HG02970 (cell line): Measurements from ENCODE around the gene TPCN2.

Source experiments
- ATAC-seq: cut with Tn5 transposase; IDR thresholded peaks from one replicate; pipeline ENCODE4 v1.9.1; 2021; ENCODE audit warnings: mild to moderate bottlenecking, moderate library complexity, moderate number of reproducible peaks; ENCODE audit not compliant: unreplicated experiment, low FRiP score

TPCN2 gene

GRCh38 chr11:69087811-69088210, 39.1 kb downstream of the TPCN2 start:
- no peak for ATAC-seq

GRCh38 chr11:69088676-69089146, 40.0 kb downstream of the TPCN2 start:
- no peak for ATAC-seq

- ATAC-seq, result no peak
These were observed 40.5 kb downstream of the TPCN2 start for GRCh38 chr11:69089258-69089657.

GRCh38 chr11:69091638-69092165, 43.0 kb downstream of the TPCN2 start:
- no peak for ATAC-seq

- no peak for ATAC-seq
These were observed 43.5 kb downstream of the TPCN2 start for GRCh38 chr11:69092263-69092662.

- ATAC-seq, result no peak
These were observed 44.4 kb downstream of the TPCN2 start for GRCh38 chr11:69093106-69093505.

- no peak for ATAC-seq
These were observed 45.6 kb downstream of the TPCN2 start for GRCh38 chr11:69094111-69094914.

- no peak for ATAC-seq
These were observed 46.2 kb downstream of the TPCN2 start for GRCh38 chr11:69094915-69095290.

GRCh38 chr11:69095300-69095699, 46.6 kb downstream of the TPCN2 start:
- no peak for ATAC-seq

- ATAC-seq, result no peak
These were observed 47.7 kb downstream of the TPCN2 start for GRCh38 chr11:69096473-69096872.

- no peak for ATAC-seq
These were observed 48.5 kb downstream of the TPCN2 start for GRCh38 chr11:69097263-69097662.

GRCh38 chr11:69099180-69099579, 50.4 kb downstream of the TPCN2 start:
- no peak for ATAC-seq

GRCh38 chr11:69100454-69101114, 51.9 kb downstream of the TPCN2 start:
- ATAC-seq, result no peak

- no peak for ATAC-seq
These were observed 52.5 kb downstream of the TPCN2 start for GRCh38 chr11:69101115-69101791.

GRCh38 chr11:69101792-69102695, 53.3 kb downstream of the TPCN2 start:
- ATAC-seq, result no peak

- no peak for ATAC-seq
These were observed 54.2 kb downstream of the TPCN2 start for GRCh38 chr11:69102732-69103615.

- no peak for ATAC-seq
These were observed 55.6 kb downstream of the TPCN2 start for GRCh38 chr11:69104212-69104855.

GRCh38 chr11:69104856-69105395, 56.2 kb downstream of the TPCN2 start:
- no peak for ATAC-seq
